Hepatocyte (in vitro differentiated cells): ENCODE results near the gene KSR2. TPM values are rescaled to one million over a fixed set of nuclear protein-coding genes. Genes with fewer than 3 reads are reported as not detected.

Source experiments
- DNase-seq: peaks from one replicate; pipeline ENCODE4 v3.0.0-alpha.2; 2016; ENCODE audit warnings: low spot score
- H2AFZ ChIP-seq: fragments of 200-600 bp; sonication (generic); 2 replicates; pipeline ENCODE4 v1.6.0; 2016; ENCODE audit warnings: antibody characterized with exemption, mild to moderate bottlenecking
- H3K27ac ChIP-seq: fragments of 200-600 bp; sonication (generic); 2 replicates; pipeline ENCODE4 v1.5.1; 2016; ENCODE audit warnings: mild to moderate bottlenecking
- H3K27me3 ChIP-seq: fragments of 200-600 bp; sonication (generic); 2 replicates; pipeline ENCODE4 v1.6.1; 2016
- H3K36me3 ChIP-seq: fragments of 200-600 bp; sonication (generic); replicated peaks from 2 replicates; pipeline ENCODE4 v1.5.1; 2016; ENCODE audit warnings: low read depth; ENCODE audit not compliant: insufficient read depth
- H3K4me1 ChIP-seq: fragments of 200-600 bp; sonication (generic); 2 replicates; pipeline ENCODE4 v1.5.1; 2016; ENCODE audit warnings: mild to moderate bottlenecking, moderate library complexity; ENCODE audit not compliant: insufficient read depth
- H3K4me2 ChIP-seq: fragments of 200-600 bp; sonication (generic); 2 replicates; pipeline ENCODE4 v1.6.0; 2016
- H3K4me3 ChIP-seq: fragments of 200-600 bp; sonication (generic); 2 replicates; pipeline ENCODE4 v1.5.1; 2016; ENCODE audit warnings: mild to moderate bottlenecking
- H3K79me2 ChIP-seq: fragments of 200-600 bp; sonication (generic); 2 replicates; pipeline ENCODE4 v1.6.0; 2017; ENCODE audit warnings: mild to moderate bottlenecking
- H3K9me2 ChIP-seq: fragments of 200-600 bp; sonication (generic); replicated peaks from 2 replicates; pipeline ENCODE4 v1.6.0; 2017; ENCODE audit warnings: mild to moderate bottlenecking; ENCODE audit not compliant: insufficient read depth
- H3K9me3 ChIP-seq: fragments of 200-600 bp; sonication (generic); 2 replicates; pipeline ENCODE4 v1.5.1; 2016; ENCODE audit warnings: low read depth, mild to moderate bottlenecking
- H4K20me1 ChIP-seq: fragments of 200-600 bp; sonication (generic); 2 replicates; pipeline ENCODE4 v1.6.0; 2016; ENCODE audit warnings: mild to moderate bottlenecking; ENCODE audit not compliant: insufficient read depth, poor library complexity, severe bottlenecking
- CTCF ChIP-seq: fragments of 200-600 bp; sonication (generic); IDR thresholded peaks from 2 replicates; pipeline ENCODE4 v1.5.1; 2016; ENCODE audit warnings: antibody characterized with exemption, mild to moderate bottlenecking; ENCODE audit not compliant: poor library complexity
- EZH2 ChIP-seq: fragments of 200-600 bp; sonication (generic); IDR thresholded peaks from 2 replicates; pipeline ENCODE4 v1.6.1; 2016; ENCODE audit warnings: antibody characterized with exemption, mild to moderate bottlenecking, borderline replicate concordance
- EZH2phosphoT487 ChIP-seq: fragments of 200-600 bp; sonication (generic); IDR thresholded peaks from one replicate; pipeline ENCODE4 v1.6.1; 2018; ENCODE audit warnings: antibody characterized with exemption, mild to moderate bottlenecking, low read depth, moderate library complexity; ENCODE audit not compliant: unreplicated experiment, severe bottlenecking
- WGBS: methylation state at CpG from one replicate; pipeline ENCODE4 v1.1.6; 2016; ENCODE audit warnings: low lambda C conversion rate; ENCODE audit errors: missing lambda C conversion rate; 5-methylcytosine and 5-hydroxymethylcytosine counted together
- polyA plus RNA-seq: library from polyadenylated mRNA; unstranded; fragments of >200 nt; fragmentation: Nextera tagmentation; extraction: Ambion mirVana; gene quantifications from 2 replicates; pipeline ENCODE4 v1.2.1, GENCODE V29; 2016
- total RNA-seq: library from RNA; depleted of rRNA; stranded (reverse); fragments of >200 nt; gene quantifications from 2 replicates; pipeline ENCODE4 v1.2.3, GENCODE V29; 2014

The KSR2 gene
- total and polyA plus RNA-seq, 2 experiments from 2014 or later, result 0.37 to 0.46 TPM

- Histone ChIP-seq H3K4me3 (no peak overlapping the region), H3K79me2 (no peaks in the 10 kb centered on the region), H3K4me2 (no peak overlapping the region), H3K9me3 (no peaks in the 10 kb centered on the region), H3K9me2 (no peaks in the 10 kb centered on the region), H3K36me3 (no peaks in the 10 kb centered on the region), H2AFZ (no peak overlapping the region), H4K20me1 (no peaks in the 10 kb centered on the region), H3K27ac (no peak overlapping the region), H3K4me1 (no peaks in the 10 kb centered on the region), H3K27me3 (no peaks in the 10 kb centered on the region)
- TF ChIP-seq EZH2phosphoT487 (no peak), EZH2 (no peak), CTCF (no peak)
- 72% methylated on average over 9 of the region's 9 CpGs for WGBS
- no peak for DNase-seq
These were observed 56.0 kb downstream of the KSR2 start for GRCh38 chr12:117912756-117913155.

DNA sequence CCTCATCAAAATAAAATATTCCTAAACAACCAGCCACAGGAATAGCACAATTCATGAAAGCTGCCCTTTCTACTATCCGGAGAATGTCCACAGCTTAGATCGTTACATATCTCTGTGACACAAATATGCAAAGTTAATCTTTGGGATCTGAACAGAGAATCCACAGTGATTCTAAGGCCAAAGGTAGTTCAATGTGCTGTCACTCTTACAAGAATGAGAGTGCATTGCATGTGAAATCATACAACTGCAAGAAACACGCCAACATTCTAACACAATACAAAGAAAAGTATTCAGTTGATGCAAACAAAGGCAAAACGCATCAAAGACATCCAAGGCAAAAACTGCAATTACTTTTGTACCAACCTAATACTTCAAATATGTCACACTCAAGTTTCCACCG, 60.4 kb downstream of the KSR2 start:
- Histone ChIP-seq H3K4me2 (no peak overlapping the region), H2AFZ (no peak overlapping the region), H3K27ac (no peak overlapping the region), H4K20me1 (no peaks in the 10 kb centered on the region), H3K79me2 (no peaks in the 10 kb centered on the region), H3K4me1 (no peaks in the 10 kb centered on the region), H3K36me3 (no peaks in the 10 kb centered on the region), H3K27me3 (no peaks in the 10 kb centered on the region), H3K4me3 (no peak overlapping the region), H3K9me2 (no peaks in the 10 kb centered on the region), H3K9me3 (no peaks in the 10 kb centered on the region)
- no peak for DNase-seq
- TF ChIP-seq EZH2phosphoT487 (no peak), CTCF (no peak), EZH2 (no peak)
- WGBS, result 85% methylated on average over 5 of the region's 5 CpGs

GRCh38 chr12:117907108-117907689, 61.6 kb downstream of the KSR2 start:
- no peaks in the 10 kb centered on the region for H3K9me2 ChIP-seq
- H2AFZ ChIP-seq, result no peak overlapping the region
- no peaks in the 10 kb centered on the region for H3K27me3 ChIP-seq
- H3K27ac ChIP-seq, result no peak overlapping the region
- H3K4me3 ChIP-seq, result no peak overlapping the region
- DNase-seq, result peak; percentile 10
- TF ChIP-seq CTCF, result no peak
- no peak for TF ChIP-seq EZH2
- no peak for TF ChIP-seq EZH2phosphoT487
- H3K4me1 ChIP-seq, result no peaks in the 10 kb centered on the region
- peak overlapping the region; percentile 16 for H3K4me2 ChIP-seq
- H3K36me3 ChIP-seq, result no peaks in the 10 kb centered on the region
- 44% methylated on average over 11 of the region's 11 CpGs for WGBS
- H3K79me2 ChIP-seq, result no peaks in the 10 kb centered on the region
- no peaks in the 10 kb centered on the region for H3K9me3 ChIP-seq
- H4K20me1 ChIP-seq, result no peaks in the 10 kb centered on the region
